Fibroblast of mammary gland (primary cell): ENCODE measurements around the gene C11orf97.
A peak's percentile ranks its signal among the peaks of the same experiment; 100 is the strongest.

Experiments
- DNase-seq: peaks from one replicate; pipeline ENCODE4 v3.0.0-alpha.2; 2010; ENCODE audit warnings: low read depth
- H3K4me3 ChIP-seq: 2 replicates; pipeline ENCODE4 v1.5.1; 2011; ENCODE audit warnings: low read depth, mild to moderate bottlenecking, low read length, moderate library complexity; ENCODE audit not compliant: control insufficient read depth
- TF ChIP-seq, protein P1 (sequence below): conservative IDR thresholded peaks from 2 replicates; pipeline ENCODE4 v1.5.1; 2011; ENCODE audit warnings: low read depth, low read length, inconsistent platforms; ENCODE audit not compliant: control insufficient read depth, insufficient read depth

C11orf97 gene

DNA sequence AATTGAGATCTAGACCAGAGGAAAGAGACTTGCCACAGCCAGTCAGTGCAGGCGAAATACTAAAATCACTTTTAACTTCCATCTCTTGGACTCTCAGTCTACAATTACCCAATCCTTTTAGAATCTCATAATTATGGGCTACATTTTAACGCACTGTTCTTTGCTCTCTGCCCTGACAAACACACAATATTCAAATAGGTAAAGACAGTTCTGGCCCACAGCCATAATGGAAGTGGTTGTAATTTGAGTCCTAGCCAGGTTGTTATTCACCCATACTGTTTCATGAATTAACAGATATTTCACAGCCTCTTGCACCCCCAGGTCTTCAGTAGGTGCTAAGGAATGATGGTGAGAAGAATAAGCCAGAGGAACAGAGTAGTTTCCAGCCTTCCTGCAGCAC, 830 bp downstream of the C11orf97 start:
- TF ChIP-seq, protein P1, sequence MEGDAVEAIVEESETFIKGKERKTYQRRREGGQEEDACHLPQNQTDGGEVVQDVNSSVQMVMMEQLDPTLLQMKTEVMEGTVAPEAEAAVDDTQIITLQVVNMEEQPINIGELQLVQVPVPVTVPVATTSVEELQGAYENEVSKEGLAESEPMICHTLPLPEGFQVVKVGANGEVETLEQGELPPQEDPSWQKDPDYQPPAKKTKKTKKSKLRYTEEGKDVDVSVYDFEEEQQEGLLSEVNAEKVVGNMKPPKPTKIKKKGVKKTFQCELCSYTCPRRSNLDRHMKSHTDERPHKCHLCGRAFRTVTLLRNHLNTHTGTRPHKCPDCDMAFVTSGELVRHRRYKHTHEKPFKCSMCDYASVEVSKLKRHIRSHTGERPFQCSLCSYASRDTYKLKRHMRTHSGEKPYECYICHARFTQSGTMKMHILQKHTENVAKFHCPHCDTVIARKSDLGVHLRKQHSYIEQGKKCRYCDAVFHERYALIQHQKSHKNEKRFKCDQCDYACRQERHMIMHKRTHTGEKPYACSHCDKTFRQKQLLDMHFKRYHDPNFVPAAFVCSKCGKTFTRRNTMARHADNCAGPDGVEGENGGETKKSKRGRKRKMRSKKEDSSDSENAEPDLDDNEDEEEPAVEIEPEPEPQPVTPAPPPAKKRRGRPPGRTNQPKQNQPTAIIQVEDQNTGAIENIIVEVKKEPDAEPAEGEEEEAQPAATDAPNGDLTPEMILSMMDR, result no peak
- H3K4me3 ChIP-seq, result no peak overlapping the region
- DNase-seq, result no peak

DNA sequence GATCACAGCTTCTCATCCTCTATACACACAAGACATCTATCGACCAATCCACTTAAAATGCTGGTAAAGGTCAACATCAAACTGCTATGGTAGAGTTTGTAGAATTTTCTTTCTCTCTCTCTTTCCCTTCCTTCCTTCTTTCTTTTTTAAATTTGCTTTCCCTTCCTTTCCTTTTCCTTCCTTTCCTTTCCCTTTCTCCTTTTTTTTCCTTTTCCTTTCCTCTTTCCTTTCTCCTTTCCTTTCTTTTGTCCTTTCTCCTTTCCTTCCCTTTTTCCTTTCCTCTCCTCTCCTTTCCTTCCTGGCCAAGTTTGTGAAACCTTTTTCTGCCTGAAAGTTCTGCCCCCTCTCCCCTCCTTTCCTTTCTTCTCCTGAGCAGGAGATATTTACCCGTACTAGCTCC, 3.1 kb downstream of the C11orf97 start:
- no peak overlapping the region for H3K4me3 ChIP-seq
- DNase-seq, result no peak
- TF ChIP-seq, protein P1, result no peak

DNA sequence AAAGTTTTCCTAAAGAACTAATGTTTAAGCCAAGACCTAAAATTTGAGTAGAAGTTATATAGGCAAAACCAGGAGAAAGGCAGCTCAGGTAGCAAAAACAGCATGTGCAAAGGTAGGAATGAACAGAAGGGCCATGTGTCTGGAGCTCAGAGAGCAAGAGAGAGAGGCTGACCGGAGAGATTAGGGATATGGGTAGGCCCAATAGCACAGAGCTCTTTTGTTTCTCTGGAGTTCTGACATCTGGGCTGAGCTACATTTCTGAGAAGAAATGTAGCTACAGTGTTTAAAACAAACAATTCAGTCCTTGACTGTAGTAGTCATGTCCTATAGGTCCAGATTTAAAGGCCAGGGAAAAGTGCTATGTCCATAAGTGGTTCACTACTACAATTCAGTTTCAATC, 4.5 kb downstream of the C11orf97 start:
- no peak for DNase-seq
- H3K4me3 ChIP-seq, result no peak overlapping the region
- TF ChIP-seq, protein P1, result no peak

DNA sequence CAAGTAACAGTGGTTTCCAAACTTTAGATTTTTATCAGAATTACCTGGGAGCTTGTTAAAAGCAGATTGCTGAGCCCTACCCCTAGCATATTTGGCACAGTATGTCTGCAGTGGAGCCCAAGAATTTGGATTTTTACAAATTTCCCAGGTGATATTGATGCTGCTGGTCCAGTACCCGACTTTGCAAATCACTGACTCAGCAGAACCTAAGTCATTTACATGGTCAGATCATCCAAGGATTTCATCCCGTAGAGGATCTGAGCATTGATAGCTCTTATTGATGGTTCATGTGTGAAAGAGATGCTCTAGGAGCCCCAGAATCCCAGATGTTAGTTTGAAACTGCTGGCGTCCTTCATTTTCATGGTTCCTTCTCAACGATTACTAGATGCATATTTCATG, 6.0 kb downstream of the C11orf97 start:
- DNase-seq, result no peak
- no peak overlapping the region for H3K4me3 ChIP-seq
- TF ChIP-seq, protein P1, result no peak

DNA sequence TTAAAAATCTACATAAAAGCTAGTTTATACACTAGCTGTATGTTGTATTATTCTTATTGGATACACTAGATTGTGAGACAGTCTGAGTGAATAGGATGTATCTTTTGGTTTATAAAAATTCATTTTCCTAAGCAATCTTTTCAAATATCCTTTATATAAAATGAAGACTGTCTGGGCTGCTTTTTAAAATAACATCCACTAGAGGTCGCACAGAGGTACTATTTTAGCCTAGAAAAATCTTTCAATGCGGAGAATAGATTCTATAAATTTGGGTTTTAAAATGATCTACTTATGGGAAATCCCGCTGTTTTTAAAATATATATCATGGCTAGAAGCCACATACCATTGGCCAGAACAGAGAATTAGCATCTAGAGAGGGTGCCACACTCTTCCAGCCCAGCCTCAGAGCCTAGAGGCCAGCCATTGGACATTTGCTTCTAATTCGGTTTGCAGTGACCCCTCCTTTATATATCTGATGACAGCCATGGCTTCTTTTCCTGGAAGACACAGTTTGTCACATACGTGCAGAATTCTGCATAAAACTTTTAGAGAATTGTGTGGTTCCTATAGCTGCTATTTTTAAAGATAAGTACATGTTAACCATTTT, 7.3 kb downstream of the C11orf97 start:
- TF ChIP-seq, protein P1, result peak; percentile 55
- no peak overlapping the region for H3K4me3 ChIP-seq
- peak; percentile 49 for DNase-seq

DNA sequence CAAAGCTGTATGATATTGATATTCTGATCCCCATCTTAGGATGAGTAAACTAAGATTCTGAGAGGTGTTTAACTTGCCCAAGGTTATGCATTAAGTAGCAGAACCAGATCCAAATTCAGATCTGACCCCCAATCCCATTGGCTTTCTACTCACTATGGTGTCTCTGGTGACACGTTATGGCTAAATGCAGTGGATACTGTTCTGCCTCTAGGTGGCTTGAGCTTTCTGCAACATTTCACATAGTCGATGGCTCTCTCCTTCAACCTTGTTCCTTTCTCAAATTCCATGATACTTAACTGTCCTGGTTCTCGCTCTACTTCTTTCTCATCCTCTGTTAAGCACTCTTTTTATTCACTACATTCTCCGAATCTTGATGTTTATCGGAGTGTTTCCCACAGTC, 9.4 kb downstream of the C11orf97 start:
- peak; percentile 40 for DNase-seq
- H3K4me3 ChIP-seq, result no peak overlapping the region
- TF ChIP-seq, protein P1, result peak; percentile 62

DNA sequence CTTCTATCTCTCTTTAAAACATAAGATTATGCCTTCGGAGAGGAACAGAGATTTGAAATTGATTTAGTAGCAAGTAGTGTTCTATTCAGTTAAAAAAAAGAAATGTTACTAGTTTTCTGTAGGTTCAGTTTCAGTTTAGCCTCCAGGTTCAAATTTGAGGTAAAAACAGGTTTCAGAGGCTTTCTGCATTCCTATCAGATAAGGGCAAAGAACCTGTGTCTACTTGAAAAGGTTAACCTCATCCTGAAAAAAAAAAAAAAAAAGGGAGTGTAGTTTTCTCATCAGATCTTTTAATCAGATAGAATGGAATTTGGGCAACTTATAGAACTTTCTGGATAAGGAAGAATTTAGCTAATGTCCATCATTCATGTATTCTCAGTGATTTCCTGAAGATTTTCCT, 12.1 kb downstream of the C11orf97 start:
- TF ChIP-seq, protein P1, result no peak
- no peak for DNase-seq
- H3K4me3 ChIP-seq, result no peak overlapping the region
